HG02943 (cell line): ENCODE results near the gene GSG1L.

Source experiments
- ATAC-seq: cut with Tn5 transposase; IDR thresholded peaks from one replicate; pipeline ENCODE4 v1.9.1; 2021; ENCODE audit warnings: mild to moderate bottlenecking, low read depth, moderate library complexity; ENCODE audit not compliant: unreplicated experiment

The GSG1L gene

DNA sequence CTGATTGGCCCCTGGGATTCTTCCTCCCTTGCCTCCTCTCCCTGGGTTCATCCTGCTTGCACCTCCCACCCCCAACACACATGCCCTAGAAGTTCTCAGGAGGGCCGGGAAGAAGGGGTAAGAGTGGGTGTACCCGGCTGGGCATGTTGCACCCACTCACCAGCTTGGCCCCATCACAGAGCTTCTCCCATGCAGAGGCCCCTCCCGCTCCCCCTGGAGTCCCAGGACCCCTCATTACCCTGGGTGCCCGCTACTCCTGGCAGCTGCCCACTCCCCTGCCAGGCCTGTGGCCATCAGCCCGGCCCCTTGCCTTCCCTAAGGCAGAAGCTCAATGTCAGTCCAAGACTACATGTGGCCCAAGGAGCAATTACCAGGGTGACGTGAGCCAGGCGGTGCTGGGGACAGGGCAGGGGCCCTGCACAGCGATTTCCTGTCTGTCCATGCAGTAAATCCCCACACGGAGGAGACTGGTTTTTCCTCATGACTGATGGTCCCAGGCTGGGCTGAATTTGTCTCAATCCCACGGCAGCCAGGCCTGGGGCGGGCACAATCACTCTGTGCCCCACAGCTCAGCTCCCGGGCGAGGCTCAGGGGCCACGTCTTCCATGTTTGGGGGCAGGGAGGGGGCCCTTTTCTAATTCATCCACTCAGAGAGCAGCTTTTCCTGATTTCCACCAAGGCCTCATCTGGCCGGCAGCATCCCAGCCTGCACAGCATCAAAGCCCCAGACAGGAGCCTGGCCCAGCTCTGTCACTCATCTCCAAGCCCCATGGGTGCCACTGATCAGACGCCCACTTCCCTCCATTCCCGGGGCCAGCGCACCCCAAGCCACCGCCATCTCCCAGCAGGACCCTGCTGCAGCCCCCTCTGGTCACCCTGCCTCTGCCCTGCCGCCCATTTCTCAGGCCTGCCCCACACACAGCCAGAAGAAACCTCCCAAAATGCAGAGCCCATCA, 278.9 kb downstream of the GSG1L start:
- no peak for ATAC-seq

DNA sequence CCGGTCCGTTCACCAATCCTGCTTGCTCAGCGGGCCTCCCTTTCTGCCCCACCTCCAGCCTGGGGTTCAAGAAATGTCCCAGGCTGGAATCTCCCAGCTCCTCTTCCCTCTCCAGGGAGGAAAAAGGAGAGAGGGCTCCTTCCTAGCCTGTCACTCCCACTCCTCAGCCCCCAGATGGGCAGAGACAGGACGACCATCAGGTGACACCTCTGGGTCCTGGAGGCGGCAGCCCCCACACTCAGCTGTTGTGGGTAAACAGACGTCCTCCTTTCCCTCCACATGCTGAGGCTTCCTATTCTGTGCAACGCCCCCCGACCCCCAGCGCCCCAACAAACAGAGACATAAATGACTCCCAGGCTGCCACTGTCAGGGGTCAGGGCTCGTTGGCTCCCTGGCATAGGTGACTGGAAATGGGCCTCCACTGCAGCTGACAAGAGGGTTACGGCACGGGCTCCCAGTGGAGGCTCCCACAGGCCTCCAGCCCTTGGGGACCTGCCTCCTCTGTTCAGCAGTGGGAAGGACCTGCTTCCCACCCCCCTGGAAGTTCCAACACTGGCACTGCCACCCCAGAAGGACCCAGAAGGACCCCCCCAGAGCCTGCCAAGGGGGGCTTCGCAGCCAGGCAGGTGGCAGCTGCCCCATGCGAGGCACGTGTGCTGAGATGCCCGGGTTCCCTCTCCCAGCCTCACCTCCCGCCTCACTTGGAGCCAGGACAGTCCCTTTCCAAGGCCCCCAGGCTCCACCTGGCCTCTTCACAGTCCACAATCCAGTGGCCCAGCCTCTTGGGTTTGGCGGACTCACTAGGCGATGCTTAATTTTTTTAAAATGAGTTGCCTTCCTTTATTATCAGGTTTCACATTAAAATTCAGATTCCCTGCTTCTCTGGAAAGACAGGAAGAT, 281.3 kb downstream of the GSG1L start:
- no peak for ATAC-seq

DNA sequence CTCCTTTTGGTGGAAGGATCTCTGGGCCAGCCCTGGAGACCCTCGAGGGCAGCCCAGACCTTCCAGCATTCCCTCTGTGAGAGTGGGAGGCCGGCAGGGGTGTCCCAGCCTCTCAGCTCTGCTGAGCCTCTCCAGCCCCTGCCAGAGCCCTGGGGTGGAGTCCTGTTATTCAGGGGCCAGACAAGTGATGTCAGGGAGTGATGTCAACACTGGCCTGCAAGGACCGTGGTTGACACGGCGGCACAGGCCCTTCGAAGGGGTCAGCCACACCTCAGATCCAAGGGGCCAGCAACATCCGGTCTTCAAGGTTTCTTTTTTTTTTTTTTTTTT, 282.4 kb downstream of the GSG1L start:
- ATAC-seq: no peak

DNA sequence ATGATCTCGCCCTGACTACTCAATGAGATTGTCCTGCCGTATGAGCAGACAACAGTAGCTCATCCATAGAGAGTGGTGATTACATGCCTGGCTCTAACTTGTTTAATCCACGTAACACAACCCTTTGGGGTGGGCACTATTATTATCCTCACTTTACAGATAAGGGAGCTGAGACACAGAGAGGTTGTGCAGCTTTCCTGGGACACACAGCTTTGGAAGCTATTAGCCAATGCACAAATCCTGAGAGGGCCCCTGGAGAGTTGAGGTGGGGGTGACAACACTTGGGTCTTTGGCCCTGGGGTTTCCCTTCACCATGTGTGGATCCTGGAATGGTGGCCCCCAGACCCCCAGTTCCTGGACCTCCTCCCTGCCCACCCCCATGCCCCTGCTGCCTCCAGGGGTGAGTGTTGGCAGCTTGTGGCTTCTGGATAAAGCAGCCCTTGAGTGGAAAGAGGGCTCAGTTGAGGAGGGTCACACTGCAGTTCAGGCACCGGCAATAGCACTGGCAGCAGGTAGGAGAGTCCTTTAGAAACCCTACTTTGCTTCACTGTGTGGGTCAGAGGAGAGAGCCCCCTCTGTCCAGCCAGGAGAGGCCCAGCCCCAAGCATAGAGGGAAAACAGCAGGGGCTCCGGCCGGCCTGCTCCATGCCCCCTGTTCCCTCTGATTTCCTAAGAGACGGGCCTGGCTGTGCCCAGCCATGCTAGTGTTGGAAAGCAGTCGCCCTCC, 282.9 kb downstream of the GSG1L start:
- ATAC-seq: no peak

DNA sequence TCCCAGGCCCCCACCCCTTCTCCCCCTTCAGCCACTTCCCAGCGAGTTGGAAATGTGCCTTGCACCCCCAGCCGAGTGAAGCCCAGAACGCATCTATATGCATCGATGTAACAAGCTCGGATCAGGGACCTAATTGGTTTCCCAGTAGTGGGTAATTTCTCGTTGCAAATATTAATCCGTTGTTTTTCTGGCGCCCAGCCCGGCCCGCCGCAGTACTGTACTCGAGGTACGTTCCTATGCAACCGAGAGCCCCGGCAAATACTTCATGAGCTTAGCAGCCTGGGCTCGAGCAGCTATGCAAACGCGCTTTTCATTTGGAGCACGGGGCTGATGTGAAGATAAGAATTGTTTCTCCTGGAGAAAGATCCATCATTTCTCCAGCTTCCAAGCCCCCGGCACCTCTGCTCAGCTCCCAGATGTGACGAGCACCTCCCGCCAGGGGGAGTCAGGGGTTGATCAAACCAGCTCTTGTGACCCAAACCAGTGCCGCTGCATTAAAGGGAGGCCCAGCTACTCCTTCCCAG, 283.8 kb downstream of the GSG1L start:
- ATAC-seq: no peak

GRCh38 chr16:27778926-27779570, 284.5 kb downstream of the GSG1L start:
- ATAC-seq: no peak

DNA sequence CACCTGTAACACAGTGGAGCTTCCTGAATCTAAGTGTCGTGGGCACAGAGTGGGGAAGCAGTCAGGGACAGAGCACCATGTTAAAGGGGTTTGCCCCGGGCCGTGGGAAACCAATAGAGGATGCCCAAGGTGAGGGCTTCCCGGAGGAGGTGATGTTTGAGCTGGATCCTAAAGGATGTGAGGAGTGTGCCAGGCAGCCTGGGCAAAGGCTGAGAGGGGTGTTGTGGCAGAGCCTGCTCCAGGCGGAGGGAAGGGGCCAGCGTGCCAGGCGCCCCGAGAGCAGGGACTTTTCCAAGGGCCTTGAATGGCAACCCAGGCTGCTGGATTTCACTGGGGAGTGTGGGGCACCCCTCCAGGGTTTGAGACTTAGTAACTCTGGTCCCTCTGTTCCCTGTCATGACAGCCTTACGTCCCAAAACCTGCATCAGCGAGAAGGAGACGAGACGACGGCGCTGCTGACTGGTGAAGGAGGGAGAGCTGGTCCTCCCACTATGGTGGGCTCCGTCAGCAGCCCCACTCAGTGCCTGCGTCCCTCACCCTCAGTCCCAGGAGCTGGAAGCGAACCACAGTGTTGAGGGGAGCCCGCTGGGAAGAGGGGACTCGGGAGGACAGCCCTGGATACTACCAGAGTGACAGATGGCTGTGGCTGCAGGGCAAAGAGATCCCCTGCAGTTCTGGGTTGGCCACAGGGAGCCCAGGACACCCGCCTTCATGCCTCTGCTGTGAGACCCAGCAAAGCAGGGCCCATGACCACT, 285.2 kb downstream of the GSG1L start:
- ATAC-seq: no peak

DNA sequence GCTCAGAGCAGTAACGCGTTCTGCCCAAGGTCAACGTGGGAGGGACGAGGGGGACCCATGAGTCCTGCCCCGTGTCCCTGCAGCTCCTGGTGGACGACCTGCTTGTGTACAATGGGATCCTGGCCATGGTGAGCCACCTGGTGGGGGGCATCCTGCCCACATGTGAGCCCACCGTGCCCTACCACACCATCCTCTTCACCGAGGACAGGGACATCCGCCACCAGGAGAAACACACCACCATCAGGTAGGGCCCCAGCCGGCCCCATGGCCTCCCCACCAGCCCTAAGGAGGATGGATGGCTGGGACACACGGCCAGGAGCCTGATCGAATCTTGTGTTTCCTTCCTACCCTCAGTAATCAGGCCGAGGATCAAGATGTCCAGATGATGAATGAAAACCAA, 286.0 kb downstream of the GSG1L start:
- no peak for ATAC-seq

GRCh38 chr16:27776556-27777225, 286.8 kb downstream of the GSG1L start:
- no peak for ATAC-seq

DNA sequence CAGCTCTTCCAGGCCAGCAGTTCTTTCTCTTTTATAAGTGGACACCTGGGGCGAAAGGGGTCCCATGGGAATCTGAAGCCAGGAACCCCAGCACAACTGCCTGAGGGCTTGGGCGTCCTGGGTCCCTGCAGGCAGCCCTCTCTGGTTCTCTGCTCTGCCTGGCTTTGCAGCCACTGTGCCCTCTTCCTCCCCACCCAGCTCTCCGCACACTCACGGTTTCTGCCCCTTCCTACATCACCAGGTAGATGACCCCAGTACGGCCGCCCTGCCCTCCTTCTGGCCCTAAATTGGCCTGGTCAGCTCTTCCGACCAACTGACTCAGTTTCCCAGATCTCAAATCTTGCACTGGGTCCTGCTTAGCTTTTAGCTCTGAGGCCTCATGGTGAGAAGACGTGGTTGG, 288.3 kb downstream of the GSG1L start:
- ATAC-seq: no peak

DNA sequence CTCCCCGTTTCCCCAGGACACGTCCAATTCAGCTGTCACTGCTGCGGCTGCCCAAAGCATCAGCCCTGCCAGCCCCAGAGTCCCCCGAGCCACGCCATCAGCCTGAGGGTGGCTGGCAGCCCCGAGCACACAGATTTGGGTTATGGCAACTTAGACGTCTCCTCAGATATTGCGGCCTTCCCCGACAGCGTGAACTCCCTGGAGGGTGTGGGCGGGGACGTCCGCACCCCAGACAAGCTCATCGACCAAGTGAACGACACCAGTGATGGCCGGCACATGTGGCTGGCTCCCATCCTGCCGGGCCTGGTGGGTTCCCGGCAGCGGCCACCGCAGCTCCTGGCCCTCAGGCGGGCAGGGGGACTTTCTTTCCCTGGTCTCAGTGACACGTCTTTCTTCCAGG, 288.7 kb downstream of the GSG1L start:
- no peak for ATAC-seq

DNA sequence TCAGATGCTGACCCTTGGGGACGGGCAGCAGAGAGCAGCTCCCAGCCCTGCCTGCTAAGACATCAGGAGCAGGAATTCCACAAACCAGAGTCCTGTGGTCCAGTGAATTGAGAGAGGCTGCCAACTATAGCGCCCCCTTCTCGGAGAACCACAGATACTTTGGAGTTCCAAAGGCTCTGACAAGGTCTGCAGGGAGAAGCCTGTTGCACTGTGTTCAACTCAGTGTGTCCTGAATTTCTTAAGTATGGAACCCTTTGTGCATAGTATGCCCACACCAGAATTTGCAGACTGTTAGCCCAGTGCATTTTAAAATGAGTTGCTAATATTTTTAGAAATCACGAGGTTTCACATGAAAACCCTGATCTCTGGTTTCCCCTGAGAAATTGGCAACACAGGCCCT, 290.2 kb downstream of the GSG1L start:
- ATAC-seq: no peak

DNA sequence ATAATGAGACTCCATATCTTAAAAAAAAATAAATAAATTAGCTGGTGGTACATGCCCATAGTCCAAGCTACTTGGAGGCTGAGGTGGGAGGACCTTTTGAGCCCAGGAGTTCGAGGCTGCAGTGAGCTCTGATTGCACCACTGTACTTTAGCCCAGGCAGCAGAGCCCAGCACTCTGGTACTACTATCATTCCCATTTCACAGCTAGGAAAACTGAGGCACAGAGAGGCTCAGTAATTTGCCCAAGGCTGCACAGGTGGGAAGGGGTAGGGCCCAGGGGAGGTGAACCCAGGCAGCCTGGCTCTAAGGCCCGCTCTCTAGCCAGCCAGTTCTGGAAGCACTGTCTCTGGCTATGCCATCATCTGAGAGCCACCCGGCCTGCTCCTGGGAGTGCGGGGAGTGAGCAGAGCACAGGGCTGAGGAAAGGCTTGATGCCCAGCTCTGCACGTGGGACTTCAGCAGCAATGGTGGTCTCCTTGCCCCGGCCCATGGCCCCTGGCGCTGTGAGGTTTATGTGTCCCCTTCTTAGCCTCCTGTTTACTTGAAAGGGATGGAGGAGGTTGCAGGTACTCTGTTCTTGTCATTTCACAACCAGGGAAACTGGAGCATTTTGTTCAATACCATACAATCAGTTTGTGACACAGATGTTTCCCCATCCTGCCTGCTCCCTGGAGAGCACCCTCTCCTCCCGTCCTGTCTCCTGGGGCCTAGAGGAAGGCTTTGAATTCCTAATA, 291.3 kb downstream of the GSG1L start:
- no peak for ATAC-seq

- ATAC-seq: no peak
These were observed 292.2 kb downstream of the GSG1L start for GRCh38 chr16:27771201-27771910.

GRCh38 chr16:27770271-27771196, 293.0 kb downstream of the GSG1L start:
- ATAC-seq: no peak

DNA sequence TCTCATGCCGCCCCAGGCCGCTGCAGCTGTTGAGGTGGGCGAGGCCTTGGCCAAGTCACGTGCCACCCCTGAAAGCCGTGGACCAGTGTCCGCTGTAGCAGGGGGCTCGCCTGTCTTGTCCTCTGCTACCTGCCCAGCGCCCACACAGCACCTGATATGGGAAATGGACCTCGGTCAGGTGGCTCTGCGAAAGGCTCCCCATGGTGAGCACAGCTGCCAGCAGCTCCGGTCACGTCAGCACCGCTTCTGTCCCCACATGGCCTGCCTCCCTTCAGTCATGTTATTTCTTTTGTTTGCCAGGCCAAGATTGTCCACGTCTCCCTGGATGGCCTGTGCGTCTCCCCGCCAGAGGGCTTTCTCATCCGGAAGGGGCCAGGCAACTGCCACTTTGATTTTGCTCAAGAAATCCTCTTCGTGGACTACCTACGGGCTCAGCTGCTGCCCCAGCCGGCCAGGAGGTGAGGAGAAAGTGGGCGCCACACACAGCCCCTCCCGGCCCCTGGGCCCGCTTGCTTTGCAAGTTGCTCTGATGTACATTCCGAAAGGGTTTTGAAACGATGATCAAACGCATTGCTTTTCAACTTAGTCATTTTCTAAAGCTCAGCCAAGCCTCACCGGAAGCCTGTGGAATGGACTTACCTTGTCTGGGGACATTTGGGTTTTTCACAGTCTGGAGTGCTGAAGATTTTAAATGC, 293.8 kb downstream of the GSG1L start:
- ATAC-seq: no peak
